GM12891 (cell line): ENCODE results near the gene CPEB4.

Experiments used
- POLR2A ChIP-seq: IDR thresholded peaks from 2 replicates; pipeline ENCODE4 v1.6.1; 2011; ENCODE audit warnings: low read depth, low read length, control low read depth
- POLR2AphosphoS5 ChIP-seq: IDR thresholded peaks from 2 replicates; pipeline ENCODE4 v1.6.1; 2011; ENCODE audit warnings: low read depth, low read length, control low read depth
- POU2F2 ChIP-seq: IDR thresholded peaks from 2 replicates; pipeline ENCODE4 v1.6.1; 2011; ENCODE audit warnings: low read depth, mild to moderate bottlenecking, control low read depth, low read length, moderate library complexity
- SPI1 ChIP-seq: IDR thresholded peaks from 2 replicates; pipeline ENCODE4 v1.6.1; 2011; ENCODE audit warnings: low read depth, low read length, control low read depth
- TAF1 ChIP-seq: IDR thresholded peaks from 2 replicates; pipeline ENCODE4 v1.6.1; 2011; ENCODE audit warnings: low read depth, low read length, control low read depth

DNA sequence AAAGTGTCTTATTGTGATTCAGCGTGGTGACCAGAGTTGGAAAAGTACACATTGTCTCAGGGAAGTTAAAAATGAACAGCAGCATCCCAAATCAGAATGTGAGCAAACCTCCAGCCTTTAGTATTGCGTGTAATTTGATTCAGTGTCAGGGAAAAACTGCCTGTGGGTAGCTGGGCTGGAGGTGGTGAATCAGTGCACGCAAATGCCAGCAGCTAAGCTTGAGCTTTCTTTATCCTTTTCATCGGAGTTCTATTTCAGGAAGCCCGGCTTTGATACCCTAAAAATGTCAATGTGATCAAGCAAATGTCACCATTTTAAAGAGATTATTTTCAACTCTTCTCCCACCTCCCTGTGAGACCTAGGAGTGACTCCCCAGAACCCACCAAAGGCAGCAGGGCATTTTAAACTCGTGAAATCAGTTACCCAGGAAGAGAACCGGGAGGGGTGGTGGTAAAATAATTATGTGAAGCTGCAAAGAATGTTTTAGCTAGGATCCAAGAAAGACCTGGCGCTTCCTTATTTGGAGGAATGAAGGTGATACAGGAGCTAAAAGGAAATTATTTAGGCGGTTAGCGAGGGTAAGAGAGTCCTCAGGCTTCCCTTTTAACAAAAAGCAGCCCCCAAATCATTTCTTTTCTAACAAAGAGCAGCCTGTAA, 75.2 kb downstream of the CPEB4 start:
- TF ChIP-seq POLR2A (no peak), POLR2AphosphoS5 (no peak), POU2F2 (no peak), TAF1 (no peak), SPI1 (no peak)
